ENCODE measurements around the gene ANKRD10.
A peak's percentile ranks its signal among the peaks of the same experiment; 100 is the strongest.

The ANKRD10 gene

DNA sequence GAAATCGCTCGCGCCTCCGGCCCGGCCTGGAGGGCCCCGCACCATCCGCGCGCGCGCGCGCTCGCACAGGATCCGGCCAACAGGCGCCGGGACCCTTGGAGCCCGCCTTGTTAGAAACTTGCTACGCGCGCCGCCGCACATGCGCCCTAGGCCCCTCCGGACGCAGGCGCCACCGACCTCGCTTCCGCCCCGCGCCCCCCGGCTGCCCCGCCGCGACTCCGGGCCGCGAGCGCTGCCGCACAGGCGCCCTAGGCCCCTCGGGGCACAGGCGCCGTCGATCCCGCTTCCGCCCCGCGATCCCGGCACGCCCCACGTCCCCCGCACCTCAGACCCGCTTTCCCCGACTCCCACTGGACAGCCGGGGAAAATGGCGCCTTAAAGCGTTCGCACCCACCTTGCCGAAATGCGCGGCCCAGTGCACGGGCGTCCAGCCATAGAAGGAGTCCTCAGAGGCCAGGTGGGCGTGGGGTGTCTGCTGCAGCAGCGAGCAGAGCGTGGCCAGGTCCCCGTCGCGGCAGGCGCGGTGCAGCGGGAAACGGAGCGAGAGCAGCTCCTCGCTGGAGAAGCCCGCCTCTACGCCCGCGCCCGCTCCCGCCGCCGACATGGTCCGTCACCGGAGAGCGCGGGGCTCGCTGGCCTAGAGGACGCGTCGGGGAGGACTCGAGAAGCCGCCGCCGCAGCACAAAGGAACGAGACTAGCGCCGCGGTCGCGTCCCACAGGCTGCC lies 375 bp downstream of the ANKRD10 start:
- DNase-seq (ENCODE audit: low read depth, low spot score): peak; percentile 89

DNA sequence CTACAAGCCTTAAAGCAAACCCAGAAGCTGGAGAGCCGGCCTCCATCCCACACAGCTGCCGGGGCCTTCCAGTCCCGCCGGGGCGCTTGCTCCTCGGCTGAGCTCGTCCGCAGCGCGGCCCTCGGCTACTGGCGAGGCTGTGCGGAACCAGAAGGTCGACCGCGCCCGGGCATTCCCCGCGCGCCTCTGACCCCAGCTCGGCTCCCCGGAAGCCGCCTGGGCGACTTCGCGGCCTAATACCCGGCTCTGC lies 863 bp downstream of the ANKRD10 start:
- DNase-seq (ENCODE audit: low read depth, low spot score): no peak

DNA sequence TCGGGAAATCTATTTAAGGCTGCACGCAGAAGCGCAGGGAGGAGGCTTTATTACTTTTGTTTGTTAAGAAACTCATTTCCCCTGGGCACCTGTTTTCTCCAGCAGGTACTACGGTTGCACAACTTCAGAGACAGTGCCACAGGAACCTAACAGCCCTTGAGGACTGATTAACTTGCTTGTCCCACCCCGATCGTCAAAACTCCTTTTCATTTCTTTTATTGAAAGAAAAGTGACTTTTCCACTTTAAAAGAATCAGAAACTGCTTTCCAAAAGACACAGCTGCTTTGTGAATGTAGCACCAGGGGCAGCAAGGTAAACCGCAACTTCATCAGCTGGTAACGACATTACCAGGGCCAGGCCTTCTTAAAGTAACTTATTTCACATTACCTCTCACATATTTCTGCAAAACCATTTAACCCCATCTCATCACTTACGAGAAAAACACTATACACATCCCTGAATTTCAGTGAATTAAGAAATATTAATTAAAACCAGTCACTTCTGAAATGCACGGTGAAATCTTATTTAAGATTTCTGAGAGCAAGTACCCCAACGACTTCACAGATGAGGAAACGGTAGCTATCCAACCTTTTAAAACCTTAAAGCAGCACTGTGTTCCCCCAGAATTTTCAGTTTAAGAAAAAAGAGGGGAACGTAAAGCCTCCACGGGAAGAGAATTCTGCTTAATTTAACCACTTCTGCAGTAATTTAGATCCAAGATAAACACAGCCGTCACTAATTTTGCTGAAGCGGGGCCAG lies 1.4 kb downstream of the ANKRD10 start:
- peak; percentile 30 for DNase-seq (ENCODE audit: low read depth, low spot score)

DNA sequence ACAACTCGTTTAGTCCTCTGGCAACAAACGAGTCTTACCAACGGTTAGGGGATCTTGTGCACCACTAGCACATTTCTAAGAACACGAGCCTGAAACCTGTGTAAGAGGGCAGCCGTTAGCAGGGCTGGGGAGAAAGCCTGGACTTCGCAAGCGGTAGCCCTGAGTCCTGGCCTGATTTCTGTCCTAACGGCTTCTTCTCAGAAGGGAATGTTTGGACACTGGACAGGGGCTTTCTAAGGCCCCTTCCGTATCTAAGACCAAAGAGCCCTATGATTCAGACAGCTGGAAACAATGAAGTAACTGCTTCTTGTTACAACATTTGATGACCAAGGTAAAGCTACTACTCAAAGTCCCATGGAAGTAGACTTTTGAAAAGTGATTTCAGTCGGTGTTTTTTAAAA lies 2.2 kb downstream of the ANKRD10 start:
- peak; percentile 69 for DNase-seq (ENCODE audit: low read depth, low spot score)

DNA sequence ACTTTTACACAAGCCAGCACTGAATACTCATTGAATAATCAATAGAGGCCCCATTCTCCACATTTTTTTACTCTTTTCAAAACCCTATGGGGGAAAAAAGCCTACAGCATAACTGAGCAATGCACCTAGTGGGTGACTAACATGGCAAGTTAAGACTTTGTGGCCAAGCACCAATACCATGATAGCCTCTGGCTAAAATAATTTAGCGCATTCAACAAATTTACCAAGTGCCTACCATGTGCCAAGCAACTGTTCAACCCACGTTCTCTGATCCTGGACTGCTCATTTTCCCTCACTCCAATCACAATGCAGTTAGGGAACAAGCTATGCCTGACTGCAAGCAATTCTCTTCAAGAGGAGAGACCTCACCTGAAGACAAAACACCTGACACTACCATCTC lies 3.0 kb downstream of the ANKRD10 start:
- DNase-seq (ENCODE audit: low read depth, low spot score): no peak

DNA sequence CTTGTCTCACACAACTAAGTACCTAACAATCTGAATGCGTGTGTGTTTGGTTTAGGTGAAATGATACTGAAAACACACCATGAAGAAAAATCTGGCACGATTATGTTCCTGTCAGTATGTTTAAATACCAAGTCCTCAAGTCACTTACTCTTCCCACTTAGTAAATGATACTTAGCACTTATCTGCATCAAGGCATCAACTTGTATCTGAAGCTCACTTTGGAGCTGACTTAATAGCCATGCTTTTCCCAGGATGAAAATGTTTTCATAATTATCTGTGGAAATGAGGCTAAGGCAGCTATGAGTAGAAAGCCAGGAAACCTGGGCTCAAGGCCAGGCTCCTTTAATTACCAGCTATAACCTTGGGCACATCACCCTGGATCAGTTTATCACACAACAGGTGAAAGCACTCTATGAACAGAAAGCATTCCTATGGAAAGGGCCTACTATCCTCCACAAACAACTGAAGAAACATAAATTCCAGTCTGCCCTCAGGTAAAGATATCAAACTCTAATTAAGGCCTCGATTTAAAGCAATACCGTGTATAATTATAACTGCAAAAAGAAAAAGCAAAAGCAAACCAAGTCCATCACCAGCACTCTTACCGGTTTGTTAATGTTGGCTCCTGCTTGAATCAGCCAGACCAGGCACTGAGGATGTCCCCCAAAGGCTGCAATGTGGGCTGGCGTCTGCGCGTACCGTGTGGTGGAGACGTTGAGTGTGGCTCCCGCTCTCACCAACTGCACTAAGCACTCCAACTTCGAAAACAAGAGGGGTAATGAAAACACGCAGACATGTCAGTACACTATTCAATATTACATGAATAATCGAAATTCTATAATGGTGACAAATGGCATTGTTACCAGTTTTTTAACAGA lies 4.6 kb downstream of the ANKRD10 start:
- no peak for DNase-seq (ENCODE audit: low read depth, low spot score)

DNA sequence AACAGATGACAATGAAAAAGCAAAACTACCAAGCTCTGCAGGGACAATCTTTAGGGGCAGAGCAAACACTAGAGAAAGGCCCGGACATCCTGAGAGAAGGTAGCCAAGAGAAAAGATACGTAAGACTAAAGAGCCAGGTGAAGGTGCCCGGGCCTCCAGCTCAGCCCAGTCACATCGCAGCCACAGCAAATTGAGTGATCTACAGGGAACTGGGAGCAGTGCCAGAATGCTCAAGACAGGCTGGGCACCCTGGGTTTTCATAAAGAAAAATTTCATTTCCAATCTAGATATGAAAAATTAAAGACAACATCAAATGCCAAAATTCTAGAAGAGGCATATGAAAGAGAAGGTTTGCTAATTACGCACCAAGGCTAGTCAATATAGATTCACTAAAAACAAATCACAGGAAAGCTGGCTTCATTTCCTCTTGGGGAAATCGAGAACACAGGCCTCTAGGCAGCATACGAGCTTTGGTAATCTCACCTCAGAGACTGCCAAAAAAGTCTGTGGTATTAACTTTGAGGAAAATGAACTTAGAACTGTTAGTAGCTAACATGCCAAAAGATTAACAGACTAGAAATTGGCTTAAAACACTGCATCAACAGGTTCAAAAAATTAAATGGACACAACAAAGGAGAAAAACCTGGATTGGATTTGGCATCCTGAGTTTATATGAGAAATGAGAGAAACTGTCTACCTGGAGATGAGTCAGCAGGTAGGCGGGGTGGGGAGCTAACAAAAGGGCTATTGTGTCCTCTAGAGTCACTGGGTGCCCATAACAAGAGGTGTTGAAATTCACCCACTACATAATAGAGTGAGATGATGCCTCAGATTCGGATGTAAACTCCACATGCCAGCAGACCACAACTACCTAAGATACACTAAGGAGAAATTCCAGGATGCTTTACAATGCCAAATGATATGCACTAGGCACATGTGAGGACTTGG lies 6.6 kb downstream of the ANKRD10 start:
- DNase-seq (ENCODE audit: low read depth, low spot score): peak; percentile 51

DNA sequence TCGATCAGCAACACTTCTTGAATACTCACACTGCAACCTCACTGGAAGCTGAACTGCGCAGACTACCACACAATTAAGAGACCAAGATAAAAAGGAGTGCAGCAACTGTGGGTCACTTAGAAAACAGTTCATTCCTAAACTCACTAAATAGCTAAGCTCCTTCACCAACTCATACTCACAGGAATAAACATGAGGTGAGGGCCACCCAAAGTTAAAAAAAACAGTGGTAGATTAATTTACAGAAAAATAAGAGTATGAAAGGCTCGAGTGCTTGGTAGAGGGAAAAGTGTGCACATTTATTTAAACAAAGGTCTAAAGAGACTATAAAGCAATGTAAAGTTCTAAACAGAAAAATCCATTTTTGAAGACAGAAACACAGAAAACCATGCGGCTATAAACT lies 7.6 kb downstream of the ANKRD10 start:
- no peak for DNase-seq (ENCODE audit: low read depth, low spot score)

DNA sequence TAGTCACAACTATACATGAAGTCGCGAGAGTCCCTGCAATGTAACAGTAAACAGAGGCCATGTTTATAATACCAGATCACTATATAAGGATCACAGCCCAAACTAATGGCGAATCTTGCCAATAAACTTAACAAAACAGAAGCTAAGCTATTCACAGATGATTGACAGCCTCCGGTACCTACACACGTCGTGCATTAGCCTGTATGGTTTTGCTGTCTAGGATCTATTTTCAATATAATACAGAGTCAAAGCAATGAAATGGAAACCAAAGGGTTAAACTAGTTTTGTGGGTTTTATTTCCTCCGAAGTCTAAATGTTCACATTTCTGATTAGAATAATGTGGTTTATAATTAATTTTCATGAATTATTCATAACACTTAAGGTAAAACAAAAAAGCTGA lies 10.1 kb downstream of the ANKRD10 start:
- no peak for DNase-seq (ENCODE audit: low read depth, low spot score)

DNA sequence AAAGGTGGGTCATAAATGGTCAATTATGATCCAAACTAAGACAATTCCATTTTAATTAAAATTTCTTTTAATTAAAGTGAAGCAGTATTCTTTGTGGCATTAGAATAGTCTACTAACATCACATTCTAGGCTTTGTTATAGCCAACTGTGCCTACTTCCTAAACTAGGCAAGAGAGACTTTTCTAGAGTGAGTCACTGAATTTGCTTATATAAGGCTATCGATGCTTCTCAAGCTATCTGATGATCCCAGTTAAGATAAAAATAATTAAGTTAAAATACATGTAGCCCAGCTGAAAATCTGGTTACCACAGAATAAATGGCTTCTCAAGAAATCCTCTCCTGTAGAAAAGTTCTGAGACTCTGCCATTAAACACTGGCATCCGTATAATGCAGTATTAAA lies 12.5 kb downstream of the ANKRD10 start:
- DNase-seq (ENCODE audit: low read depth, low spot score): no peak

DNA sequence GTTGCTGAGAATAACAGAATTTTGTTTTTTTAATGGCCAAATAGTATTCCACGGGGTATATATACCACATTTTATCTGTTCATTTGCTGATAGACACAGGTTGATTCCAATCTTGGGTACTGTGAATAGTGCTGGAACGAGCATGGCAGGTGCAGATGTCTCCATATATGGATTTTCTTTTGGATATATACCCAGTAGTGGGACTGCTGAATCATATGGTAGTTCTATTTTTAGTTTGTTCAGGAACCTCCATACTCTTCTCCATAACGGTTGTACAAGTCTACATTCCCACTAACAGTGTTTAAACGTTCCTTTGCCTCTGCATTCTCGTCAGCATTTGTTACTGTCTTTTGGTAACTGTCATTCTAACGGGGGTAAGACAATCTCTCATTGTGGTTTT lies 17.3 kb downstream of the ANKRD10 start:
- DNase-seq (ENCODE audit: low read depth, low spot score): no peak

DNA sequence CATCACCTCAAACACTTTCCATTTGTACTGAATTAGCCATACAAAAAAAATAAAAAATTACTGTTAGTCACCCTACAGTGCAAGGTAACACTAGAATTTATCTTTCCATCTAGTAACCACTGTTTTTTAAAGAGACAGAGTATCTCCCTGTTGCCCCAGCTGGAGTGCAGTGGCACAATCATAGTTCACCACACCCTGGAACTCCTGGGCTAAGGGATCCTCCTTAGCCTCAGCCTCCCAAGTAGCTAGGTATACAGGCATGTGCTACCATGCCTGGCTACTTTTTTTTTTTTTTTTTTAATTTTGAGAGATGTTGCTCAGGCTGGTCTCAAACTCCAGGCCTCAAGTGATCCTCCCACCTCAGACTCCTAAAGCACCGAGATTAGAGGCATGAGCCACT lies 17.9 kb downstream of the ANKRD10 start:
- no peak for DNase-seq (ENCODE audit: low read depth, low spot score)

DNA sequence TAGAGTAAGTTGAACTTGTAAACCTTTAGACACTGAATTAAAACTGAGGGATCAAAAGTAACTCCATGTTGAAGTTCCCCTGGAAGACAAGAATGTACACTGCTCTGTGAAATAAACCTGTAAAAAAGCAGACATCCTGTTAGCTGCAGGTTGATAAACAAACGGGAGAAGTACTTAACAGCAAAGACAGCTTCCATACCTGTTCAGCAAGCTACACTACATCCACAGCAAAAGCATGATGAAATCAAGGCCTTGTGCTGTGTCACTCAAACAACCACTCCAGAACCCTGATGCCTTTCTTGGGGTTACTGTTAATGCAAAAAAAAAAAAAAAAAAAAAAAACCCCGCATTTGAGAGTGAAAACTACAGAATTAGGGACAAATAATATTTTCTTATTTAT lies 20.8 kb downstream of the ANKRD10 start:
- no peak for DNase-seq (ENCODE audit: low read depth, low spot score)

DNA sequence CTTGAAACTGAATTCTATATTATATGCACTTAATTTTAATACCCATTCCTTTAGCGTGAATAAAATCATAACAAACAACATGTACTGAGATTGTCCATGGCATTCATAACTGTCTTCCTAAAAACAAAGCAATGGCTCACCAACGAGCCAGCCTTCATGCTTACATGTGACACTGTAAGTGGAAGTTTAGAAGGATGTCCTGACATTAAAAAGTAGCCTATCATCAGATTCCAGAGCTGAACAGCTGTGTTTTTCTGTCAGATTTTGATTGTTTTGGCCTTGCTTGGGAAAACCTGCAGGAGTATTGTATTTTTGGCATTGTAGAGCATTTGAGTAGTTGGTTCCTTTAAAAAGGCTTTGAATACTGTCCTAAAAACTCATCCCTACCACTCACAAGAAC lies 21.3 kb downstream of the ANKRD10 start:
- DNase-seq (ENCODE audit: low read depth, low spot score): no peak

DNA sequence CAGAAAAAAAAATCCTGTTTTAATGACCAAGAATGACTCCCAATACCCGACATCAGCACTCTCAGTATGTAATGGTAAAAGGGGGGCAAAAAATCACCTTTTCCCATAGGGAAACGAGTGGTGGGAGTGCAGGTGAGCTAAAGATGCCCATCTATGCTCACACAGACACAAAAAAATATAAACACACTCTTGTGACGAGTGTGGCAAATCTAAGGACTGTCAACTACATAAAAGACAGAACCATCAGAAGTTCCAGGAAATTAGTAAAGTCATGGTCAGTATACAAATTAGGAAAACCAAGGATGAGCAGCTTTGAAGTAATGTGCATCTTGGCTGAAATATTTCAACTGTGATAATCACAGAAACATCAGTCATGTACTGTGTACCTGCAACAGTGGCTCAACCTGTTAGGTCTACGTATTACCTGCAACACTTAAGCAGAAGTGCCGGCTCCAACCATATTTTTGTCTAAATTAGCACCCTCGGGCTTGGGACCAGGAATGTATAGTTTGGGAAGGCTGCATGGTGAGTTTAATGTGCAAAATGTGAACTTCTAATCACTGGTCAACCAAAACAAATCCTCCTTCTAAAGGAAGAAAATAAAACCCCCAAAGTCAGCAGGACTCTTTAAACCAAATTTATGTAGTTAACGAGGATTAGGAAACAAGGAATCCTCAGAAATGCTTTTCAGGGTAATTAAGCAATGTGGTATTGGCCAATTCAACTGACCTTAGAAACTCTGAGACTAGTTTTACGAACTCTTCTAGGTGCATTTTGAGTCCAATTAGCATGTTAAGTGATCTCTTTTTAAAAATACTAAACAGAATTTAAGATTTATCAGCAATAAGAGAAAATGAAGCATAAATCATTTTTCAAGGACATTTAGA lies 24.3 kb downstream of the ANKRD10 start:
- no peak for DNase-seq (ENCODE audit: low read depth, low spot score)

DNA sequence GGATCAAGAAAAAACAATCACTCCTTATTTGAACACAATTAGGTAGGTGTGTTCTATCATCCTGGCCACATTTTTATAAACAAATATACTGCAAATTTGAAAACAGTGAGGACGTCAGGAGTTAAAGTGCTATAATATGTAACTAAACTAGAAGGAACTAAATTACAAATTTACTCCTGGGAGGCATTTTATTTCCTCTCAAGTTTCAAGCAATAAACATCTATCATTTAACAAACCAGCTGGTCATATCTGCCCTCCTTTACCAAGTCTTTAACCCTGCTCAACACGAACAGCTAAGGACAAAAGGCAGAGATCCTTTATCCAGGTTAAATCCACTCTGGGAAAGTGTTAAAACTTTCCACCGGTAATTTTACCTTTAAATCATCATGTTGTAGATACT lies 26.5 kb downstream of the ANKRD10 start:
- DNase-seq (ENCODE audit: low read depth, low spot score): no peak

DNA sequence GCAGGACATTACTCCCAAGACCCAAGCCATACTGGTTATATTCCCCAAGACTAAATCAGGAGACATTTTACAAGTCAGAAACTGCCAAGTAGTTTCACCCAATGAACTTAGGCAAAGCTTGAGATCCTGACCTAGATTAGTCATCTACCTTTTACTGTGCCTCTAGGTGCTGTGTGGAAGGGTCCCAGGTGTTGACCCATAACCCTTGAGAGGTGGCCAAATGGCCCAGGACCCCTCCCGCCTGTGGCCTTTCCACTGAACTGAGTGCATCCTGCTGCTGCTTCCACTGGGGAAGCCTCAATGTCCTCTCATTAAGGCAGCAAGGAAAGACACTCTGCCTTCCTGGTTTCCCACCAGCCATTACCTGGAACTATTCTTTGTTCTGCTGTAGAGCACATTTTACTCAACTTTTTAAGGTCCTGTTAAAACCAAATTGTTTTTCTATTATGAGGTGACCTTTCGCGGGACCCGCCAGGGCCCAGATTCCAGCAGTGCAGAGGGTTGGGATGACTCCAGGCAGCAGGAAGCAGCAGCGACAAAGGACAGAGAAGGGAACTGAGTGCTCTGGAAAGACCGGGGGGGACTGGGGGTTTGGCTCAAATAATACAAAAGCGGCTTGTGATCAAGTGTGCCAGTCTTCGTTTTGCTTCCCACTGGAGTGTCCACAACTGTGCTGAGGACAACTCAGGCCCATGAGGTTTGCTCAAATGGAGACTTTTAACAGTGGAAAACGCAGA lies 27.1 kb downstream of the ANKRD10 start:
- no peak for DNase-seq (ENCODE audit: low read depth, low spot score)

DNA sequence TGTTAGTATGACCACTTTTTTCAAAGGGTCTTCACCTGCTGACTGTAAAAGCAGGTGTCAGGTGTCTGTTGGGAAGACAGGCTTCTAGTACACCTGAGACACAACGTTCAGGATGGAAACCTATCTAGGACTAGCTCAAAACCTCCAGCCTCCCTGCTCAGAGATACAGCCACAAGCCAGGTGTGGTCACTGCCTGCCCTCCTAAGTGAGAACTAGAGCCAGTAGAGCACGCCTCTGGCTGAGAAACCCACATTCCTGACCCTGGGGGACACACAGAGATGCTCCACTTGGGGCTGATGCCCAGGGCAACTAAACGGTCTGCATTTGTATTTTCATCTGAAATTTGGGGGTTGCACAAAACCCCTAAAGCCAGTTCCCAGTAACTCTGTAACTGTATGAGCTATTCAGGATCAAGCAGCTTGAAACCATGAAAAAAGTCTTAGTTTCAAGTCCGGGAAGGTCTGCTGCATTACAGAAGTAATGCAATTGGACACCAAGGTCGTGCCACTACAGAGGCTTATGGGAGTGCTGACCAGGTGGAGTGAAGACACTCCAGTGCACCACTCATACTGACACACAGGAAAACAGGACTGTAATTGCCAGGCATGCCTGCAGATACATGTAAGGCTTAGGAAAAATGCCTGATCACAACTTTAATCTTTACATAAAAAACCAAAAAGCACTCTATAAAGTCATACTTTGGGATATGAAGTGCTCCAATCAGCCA lies 27.8 kb downstream of the ANKRD10 start:
- no peak for DNase-seq (ENCODE audit: low read depth, low spot score)

Data from astrocyte of the hippocampus (primary cell).